GM21515 (cell line): Measurements from ENCODE around the gene TEX2.
"Not testable (repeated sequence)": the region's sequence is repeated elsewhere in the genome, so short reads cannot be mapped to it uniquely, and the experiment has no call there.

Experiments used
- ATAC-seq: cut with Tn5 transposase; IDR thresholded peaks from one replicate; pipeline ENCODE4 v1.9.1; 2021; ENCODE audit not compliant: unreplicated experiment

Gene TEX2

GRCh38 chr17:64216338-64217248 lies 46.5 kb downstream of the TEX2 start:
- ATAC-seq: peak; percentile 67

- ATAC-seq: no peak
These were observed 47.1 kb downstream of the TEX2 start for GRCh38 chr17:64216000-64216337.

GRCh38 chr17:64214950-64215349 lies 48.1 kb downstream of the TEX2 start:
- no peak for ATAC-seq

GRCh38 chr17:64213995-64214811 lies 48.9 kb downstream of the TEX2 start:
- ATAC-seq: no peak

GRCh38 chr17:64212122-64212521 lies 50.9 kb downstream of the TEX2 start:
- no peak for ATAC-seq

GRCh38 chr17:64209983-64210382 lies 53.1 kb downstream of the TEX2 start:
- ATAC-seq: no peak

- ATAC-seq: no peak
These were observed 53.6 kb downstream of the TEX2 start for GRCh38 chr17:64209356-64209941.

GRCh38 chr17:64208656-64209055 lies 54.4 kb downstream of the TEX2 start:
- ATAC-seq: not testable (repeated sequence)

- ATAC-seq: no peak
These were observed 57.3 kb downstream of the TEX2 start for GRCh38 chr17:64205804-64206203.

GRCh38 chr17:64203630-64204029 lies 59.4 kb downstream of the TEX2 start:
- ATAC-seq: no peak

- no peak for ATAC-seq
These were observed 60.2 kb downstream of the TEX2 start for GRCh38 chr17:64202683-64203344.

GRCh38 chr17:64200080-64201032 lies 62.7 kb downstream of the TEX2 start:
- ATAC-seq: no peak

GRCh38 chr17:64198331-64199090 lies 64.5 kb downstream of the TEX2 start:
- no peak for ATAC-seq

- ATAC-seq: no peak
These were observed 66.5 kb downstream of the TEX2 start for GRCh38 chr17:64196601-64197000.

- ATAC-seq: no peak
These were observed 69.5 kb downstream of the TEX2 start for GRCh38 chr17:64193561-64193960.

- no peak for ATAC-seq
These were observed 70.5 kb downstream of the TEX2 start for GRCh38 chr17:64192589-64192988.

GRCh38 chr17:64190472-64190871 lies 72.6 kb downstream of the TEX2 start:
- ATAC-seq: no peak

- no peak for ATAC-seq
These were observed 75.0 kb downstream of the TEX2 start for GRCh38 chr17:64188088-64188487.
